Tibial artery (tissue), 4 donors: Measurements from ENCODE around the gene BHMT2.

ENCODE experiments used
- DNase-seq, 2 donors: peaks; one replicate each; pipeline ENCODE4 v3.0.0-alpha.2; 2019
- H3K27ac ChIP-seq, 2 donors: fragments of 200-600 bp; sonication (generic) in 1 of 2; 1 replicate in 1 of 2; 2 replicates in 1 of 2; pipeline ENCODE4 v1.5.1; 2018 to 2019; ENCODE audit warnings: mild to moderate bottlenecking in 1 of 2
- H3K27me3 ChIP-seq, 2 donors: fragments of 200-600 bp; sonication (generic) in 1 of 2; one replicate each; pipeline versions ENCODE4 v1.5.1 to v1.6.0; 2016 to 2019
- H3K36me3 ChIP-seq, 3 donors: fragments of 200-600 bp; sonication (generic) in 2 of 3; one replicate each; pipeline ENCODE4 v1.5.1; 2016 to 2019; ENCODE audit warnings: mild to moderate bottlenecking in 2 of 3
- H3K4me1 ChIP-seq, 4 donors: fragments of 200-600 bp; sonication (generic) in 2 of 4; 1 replicate in 3 of 4; 2 replicates in 1 of 4; pipeline ENCODE4 v1.5.1; 2016 to 2019
- H3K4me3 ChIP-seq, 2 donors: fragments of 200-600 bp; sonication (generic) in 1 of 2; 1 replicate in 1 of 2; 2 replicates in 1 of 2; pipeline ENCODE4 v1.5.1; 2018 to 2019; ENCODE audit warnings: mild to moderate bottlenecking in 2 of 2
- H3K9me3 ChIP-seq, 3 donors: fragments of 200-600 bp; sonication (generic) in 1 of 3; one replicate each; pipeline ENCODE4 v1.5.1; 2016 to 2019
- CTCF ChIP-seq, 2 experiments: fragments of 200-600 bp in 1 of 2; fragments of 450-650 bp in 1 of 2; IDR thresholded peaks; one replicate each; pipeline ENCODE4 v1.5.1; 2017 to 2019; ENCODE audit warnings: antibody characterized with exemption in 2 of 2, mild to moderate bottlenecking in 1 of 2, moderate library complexity in 1 of 2
- intact Hi-C: fragments of 100-400 bp; cut with DNase I; formaldehyde crosslinking; loops from one replicate; pipeline ENCODE4 v1.15.0; 2023; ENCODE audit warnings: low total_unique reads

BHMT2 gene

GRCh38 chr5:79111387-79111959, 41.9 kb downstream of the BHMT2 start, which contains the start of gene BHMT:
Gene BHMT, plus strand, starts transcription at chr5:79111809. Its CDS starts 77 bp downstream, at chr5:79111886.
- H3K27me3 ChIP-seq = peaks cover 0 to 38% of the 10 kb centered on the region in 2 donors
- H3K36me3 ChIP-seq = no peaks in the 10 kb centered on the region
- no peak for DNase-seq
- H3K27ac ChIP-seq = no peak within 1 kb of the TSS
- no peak within 1 kb of the TSS for H3K4me3 ChIP-seq
- TF ChIP-seq CTCF (IDR thresholded peaks at IDR 0.05) = no peak
- H3K9me3 ChIP-seq = no peaks in the 10 kb centered on the region
- intact Hi-C loops = no loop called here
- peaks cover 0 to 29% (median 11%) of the 10 kb centered on the region in 4 donors for H3K4me1 ChIP-seq

- Histone ChIP-seq H3K36me3 (no peaks in the 10 kb centered on the region), H3K9me3 (no peaks in the 10 kb centered on the region), H3K27ac (no peak overlapping the region), H3K4me1 (peaks cover 0 to 29% (median 11%) of the 10 kb centered on the region in 4 donors), H3K27me3 (peaks cover 0 to 38% of the 10 kb centered on the region in 2 donors), H3K4me3 (no peak overlapping the region)
- DNase-seq = no peak
- no peak for TF ChIP-seq CTCF (IDR thresholded peaks at IDR 0.05)
- intact Hi-C loops = no loop called here
These were observed 42.6 kb downstream of the BHMT2 start for GRCh38 chr5:79111960-79112702.

DNA sequence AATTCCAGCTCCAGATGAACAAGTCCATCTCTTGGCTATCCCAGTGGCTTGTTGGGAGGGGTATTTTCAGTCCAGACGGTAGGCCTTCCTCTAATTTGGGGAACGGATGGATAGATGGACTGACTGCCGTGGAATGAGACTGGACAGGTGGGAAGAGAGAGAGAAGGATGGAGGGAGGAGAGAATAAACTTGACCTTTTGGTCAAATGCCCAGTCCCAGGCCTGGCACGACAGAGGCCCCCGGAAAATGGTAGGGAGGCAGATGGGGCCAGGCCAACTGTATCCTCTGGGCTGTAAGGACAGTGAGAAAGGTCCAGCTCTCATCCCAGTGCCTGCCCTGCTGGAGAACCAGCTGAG, 43.1 kb downstream of the BHMT2 start:
- Histone ChIP-seq H3K9me3 (no peaks in the 10 kb centered on the region), H3K4me1 (peaks cover 0 to 25% (median 10%) of the 10 kb centered on the region in 4 donors), H3K36me3 (no peaks in the 10 kb centered on the region), H3K27ac (no peak overlapping the region), H3K27me3 (peaks cover 0 to 38% of the 10 kb centered on the region in 2 donors), H3K4me3 (no peak overlapping the region)
- no peak for TF ChIP-seq CTCF (IDR thresholded peaks at IDR 0.05)
- intact Hi-C loops = no loop called here
- no peak for DNase-seq

DNA sequence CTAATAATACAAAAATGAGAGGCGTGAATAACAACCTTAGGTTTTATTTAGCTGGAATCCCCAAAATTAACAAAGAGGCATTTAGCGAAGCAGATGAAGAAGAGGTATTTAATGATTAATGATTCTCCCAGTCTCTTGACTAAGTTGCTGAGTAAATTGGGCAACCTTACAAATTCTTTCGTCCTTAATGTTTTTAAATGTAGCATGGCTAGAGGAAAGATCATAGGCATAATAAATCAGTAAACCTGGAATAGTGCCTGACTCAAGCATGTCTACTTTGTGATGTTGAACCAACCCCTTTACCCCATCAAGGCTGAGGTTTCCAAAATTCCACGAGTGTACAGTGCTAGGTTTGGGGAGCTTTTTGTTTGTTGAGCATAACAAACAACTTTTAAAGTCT, 49.9 kb downstream of the BHMT2 start:
- H3K4me1 ChIP-seq = no peaks in the 10 kb centered on the region
- DNase-seq = no peak
- no peak overlapping the region for H3K4me3 ChIP-seq
- H3K27ac ChIP-seq = no peak overlapping the region
- no peaks in the 10 kb centered on the region for H3K36me3 ChIP-seq
- intact Hi-C loops = no loop called here
- no peaks in the 10 kb centered on the region for H3K9me3 ChIP-seq
- peaks cover 0 to 4% of the 10 kb centered on the region in 2 donors for H3K27me3 ChIP-seq
- TF ChIP-seq CTCF (IDR thresholded peaks at IDR 0.05) = no peak

- no peak for TF ChIP-seq CTCF (IDR thresholded peaks at IDR 0.05)
- H3K4me1 ChIP-seq = no peaks in the 10 kb centered on the region
- H3K4me3 ChIP-seq = no peak overlapping the region
- no peak for DNase-seq
- no peak overlapping the region for H3K27ac ChIP-seq
- H3K36me3 ChIP-seq = no peaks in the 10 kb centered on the region
- intact Hi-C loops = no loop called here
- no peaks in the 10 kb centered on the region for H3K9me3 ChIP-seq
- peaks cover 0 to 3% of the 10 kb centered on the region in 2 donors for H3K27me3 ChIP-seq
These were observed 50.7 kb downstream of the BHMT2 start for GRCh38 chr5:79120221-79120620.
